GM10248 (cell line): ENCODE results near the gene CDC42BPG.
"Not testable (repeated sequence)": the region's sequence is repeated elsewhere in the genome, so short reads cannot be mapped to it uniquely, and the experiment has no call there.

Experiments
- CTCF ChIA-PET: fragments of 300-600 bp; sonication (Branson Sonifier 250); formaldehyde crosslinking; extraction: SDS; loops from one replicate; lab custom pipeline; 2021; ENCODE audit warnings: antibody characterized with exemption; lab: Yijun Ruan, JAX
- POLR2A ChIA-PET: fragments of 350-650 bp; sonication (Branson Sonifier 250); formaldehyde crosslinking; extraction: SDS; loops from one replicate; lab custom pipeline; 2020; ENCODE audit warnings: antibody characterized with exemption; lab: Yijun Ruan, JAX
- DNase-seq: peaks from one replicate; pipeline ENCODE4 v3.0.0; 2012; ENCODE audit errors: extremely low spot score
- TF ChIP-seq, protein P1 (sequence below): IDR thresholded peaks from 2 replicates; pipeline ENCODE4 v1.5.1; 2012; ENCODE audit warnings: mild to moderate bottlenecking, low read depth; ENCODE audit errors: extremely low read depth, missing control alignments, control extremely low read depth

CDC42BPG gene

DNA sequence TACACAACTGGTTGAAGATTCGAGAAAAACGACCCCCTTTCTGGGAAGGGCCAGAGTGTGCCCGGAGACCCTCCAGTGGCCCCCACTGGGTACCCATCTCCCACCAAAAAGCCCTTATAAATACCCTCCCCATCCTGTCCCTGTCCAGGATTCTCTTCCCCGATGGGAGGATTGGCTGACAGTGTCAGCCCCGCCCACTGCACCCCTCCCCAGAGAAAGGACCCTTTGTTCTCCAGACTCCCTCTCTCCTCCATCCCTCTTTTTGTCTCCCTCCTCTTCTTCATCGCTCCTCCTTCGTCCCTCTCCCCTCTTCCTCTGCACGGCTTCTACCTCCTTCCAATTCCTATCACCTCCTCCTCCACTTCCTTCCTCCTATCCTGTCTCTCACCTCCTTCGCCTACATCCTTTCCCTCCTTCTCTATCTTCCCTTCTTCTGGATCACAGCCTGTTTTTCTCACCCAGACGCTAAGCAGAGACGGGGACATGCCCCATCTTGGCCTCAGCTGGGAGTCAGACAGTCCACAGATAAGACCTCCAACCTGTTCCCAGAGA is 20.8 kb downstream of the CDC42BPG start:
- ChIA-PET POLR2A (no interaction called here), CTCF (interaction anchor here (1.0 to 1.3 kb wide), 2 partner anchors 21 to 25 kb away, joined by 4 to 5 read pairs; partner anchors contain the start of gene CDC42BPG)
- TF ChIP-seq, protein P1, sequence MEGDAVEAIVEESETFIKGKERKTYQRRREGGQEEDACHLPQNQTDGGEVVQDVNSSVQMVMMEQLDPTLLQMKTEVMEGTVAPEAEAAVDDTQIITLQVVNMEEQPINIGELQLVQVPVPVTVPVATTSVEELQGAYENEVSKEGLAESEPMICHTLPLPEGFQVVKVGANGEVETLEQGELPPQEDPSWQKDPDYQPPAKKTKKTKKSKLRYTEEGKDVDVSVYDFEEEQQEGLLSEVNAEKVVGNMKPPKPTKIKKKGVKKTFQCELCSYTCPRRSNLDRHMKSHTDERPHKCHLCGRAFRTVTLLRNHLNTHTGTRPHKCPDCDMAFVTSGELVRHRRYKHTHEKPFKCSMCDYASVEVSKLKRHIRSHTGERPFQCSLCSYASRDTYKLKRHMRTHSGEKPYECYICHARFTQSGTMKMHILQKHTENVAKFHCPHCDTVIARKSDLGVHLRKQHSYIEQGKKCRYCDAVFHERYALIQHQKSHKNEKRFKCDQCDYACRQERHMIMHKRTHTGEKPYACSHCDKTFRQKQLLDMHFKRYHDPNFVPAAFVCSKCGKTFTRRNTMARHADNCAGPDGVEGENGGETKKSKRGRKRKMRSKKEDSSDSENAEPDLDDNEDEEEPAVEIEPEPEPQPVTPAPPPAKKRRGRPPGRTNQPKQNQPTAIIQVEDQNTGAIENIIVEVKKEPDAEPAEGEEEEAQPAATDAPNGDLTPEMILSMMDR = no peak
- no peak for DNase-seq

DNA sequence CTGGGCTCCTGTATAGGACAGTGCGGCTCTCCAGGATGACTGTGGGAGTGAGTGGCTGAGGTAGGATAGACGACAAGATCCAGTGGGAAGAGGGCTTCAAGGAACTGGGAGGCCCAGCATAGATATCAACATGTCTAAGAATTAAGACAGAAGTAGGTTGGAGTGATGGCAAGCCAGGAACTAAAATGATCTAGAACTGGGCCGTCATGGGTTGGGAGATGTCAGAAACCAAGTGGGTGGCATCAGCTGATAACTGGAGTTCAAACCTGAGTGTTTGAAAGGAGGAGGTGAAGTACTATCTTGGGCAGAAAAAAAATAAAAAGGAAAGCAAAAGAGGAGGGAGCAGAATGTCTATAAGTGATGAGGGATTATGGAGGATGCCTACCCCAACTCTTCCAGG is 27.0 kb downstream of the CDC42BPG start:
- no peak for DNase-seq
- POLR2A ChIA-PET = no interaction called here
- CTCF ChIA-PET = interaction anchor here (1.3 kb wide), 1 partner anchor 17 kb away, joined by 4 read pairs; no protein-coding TSS in a partner anchor

DNA sequence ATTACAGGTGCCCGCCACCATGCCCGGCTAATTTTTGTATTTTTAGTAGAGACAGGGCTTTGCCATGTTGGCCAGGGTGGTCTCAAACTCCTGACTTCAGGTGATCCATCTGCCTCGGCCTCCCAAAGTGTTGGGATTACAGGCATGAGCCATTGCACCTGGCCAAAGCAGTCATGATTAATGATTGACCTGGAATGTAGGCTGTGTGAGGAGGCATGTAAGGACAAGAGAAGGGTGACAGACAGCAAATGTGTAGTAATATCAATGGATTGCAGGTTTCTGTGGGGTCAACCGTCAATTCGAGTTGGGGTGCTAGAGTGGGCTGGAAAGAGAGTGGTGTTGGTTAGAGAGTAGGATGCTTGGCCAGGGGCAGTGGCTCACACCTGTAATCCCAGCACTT is 29.0 kb downstream of the CDC42BPG start:
- DNase-seq, POLR2A ChIA-PET: not testable (repeated sequence)
- CTCF ChIA-PET = interaction anchor here (1.1 to 1.3 kb wide), 2 partner anchors 33 to 45 kb away, joined by 4 to 6 read pairs; no protein-coding TSS in a partner anchor

More for the DNA sequence above, 27.0 kb downstream of the CDC42BPG start:
- TF ChIP-seq, protein P1 = no peak

DNA sequence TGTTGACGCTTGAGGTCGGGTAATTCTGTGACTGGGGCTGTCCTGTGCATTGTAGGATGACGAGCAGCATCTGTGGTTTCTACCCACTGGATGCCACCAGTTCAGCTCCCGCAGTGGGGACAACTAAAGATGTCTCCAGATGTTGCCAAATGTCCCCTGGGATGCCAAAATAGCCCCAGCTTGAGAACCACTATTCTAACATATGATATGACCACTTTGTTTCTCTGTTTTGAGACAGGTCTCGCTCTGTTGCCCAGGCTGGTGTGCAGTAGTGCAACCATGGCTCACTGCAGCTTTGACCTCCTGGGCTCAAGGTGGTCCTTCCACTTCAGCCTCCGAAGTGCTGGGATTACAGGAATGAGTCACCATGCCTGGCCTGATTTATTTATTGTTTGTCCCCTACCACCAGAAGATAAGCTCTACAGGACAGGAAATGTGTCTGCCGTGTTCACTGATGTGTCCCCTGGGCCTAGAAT is 29.7 kb downstream of the CDC42BPG start:
- POLR2A ChIA-PET = no interaction called here
- CTCF ChIA-PET = interaction anchor here (0.8 to 1.3 kb wide), 2 partner anchors 24 to 34 kb away, joined by 3 to 6 read pairs; no protein-coding TSS in a partner anchor

DNA sequence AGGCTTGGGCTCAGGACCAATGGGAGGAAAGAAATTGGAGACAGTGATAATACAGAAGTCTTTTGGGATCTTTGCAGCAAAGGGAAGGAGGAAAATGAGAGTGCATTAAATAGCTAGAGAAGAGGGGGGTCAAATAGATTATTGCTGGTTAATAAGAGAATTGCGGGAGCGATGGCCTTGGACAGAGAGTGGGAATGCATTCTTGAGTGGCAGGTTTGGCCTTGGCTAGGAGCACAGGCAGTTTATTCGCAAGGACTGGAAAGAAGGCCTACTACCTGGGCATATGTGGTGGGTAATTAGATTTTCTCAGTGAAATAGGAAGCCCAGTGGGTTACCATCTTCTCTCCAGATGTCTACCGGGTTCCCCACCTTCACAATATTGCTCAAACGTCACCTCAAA is 30.6 kb downstream of the CDC42BPG start:
- ChIA-PET CTCF (no interaction called here), POLR2A (interaction anchor here (0.7 kb wide), 1 partner anchor 26 kb away, joined by 4 read pairs; no protein-coding TSS in a partner anchor)
- DNase-seq = no peak
- TF ChIP-seq, protein P1 = no peak

More for the DNA sequence above, 29.7 kb downstream of the CDC42BPG start:
- TF ChIP-seq, protein P1 = no peak
- DNase-seq = peak; percentile 33

DNA sequence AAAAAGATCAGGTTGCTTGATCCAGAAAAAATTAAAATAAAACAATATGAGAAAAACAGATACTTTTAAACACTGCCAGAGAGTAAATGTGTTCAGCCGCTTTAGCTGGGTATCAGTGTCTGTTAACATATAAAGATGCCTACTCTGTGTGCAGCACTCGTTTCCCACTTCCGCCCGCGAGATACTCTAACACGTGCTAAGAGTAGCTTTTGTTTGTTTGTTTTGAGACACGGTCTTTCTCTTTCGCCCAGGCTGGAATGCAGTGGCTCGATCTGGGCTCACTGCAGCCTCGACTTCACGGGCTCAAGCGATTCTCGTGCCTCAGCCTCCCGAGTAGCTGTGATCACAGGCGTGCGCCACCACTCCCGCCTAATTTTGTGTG is 33.6 kb downstream of the CDC42BPG start:
- ChIA-PET POLR2A (interaction anchor here (2.2 kb wide), 1 partner anchor 67 kb away, joined by 6 read pairs; the partner anchor contains the start of gene EHD1), CTCF (interaction anchor here (1.1 to 2.1 kb wide), 4 partner anchors 15 to 83 kb away, joined by 3 to 4 read pairs (median 4); partner anchors contain the start of gene CDC42BPG)
- TF ChIP-seq, protein P1 = no peak
- DNase-seq = no peak
